ENCODE measurements around the gene CFHR3. TPM values are rescaled to one million over a fixed set of nuclear protein-coding genes. Genes with fewer than 3 reads are reported as not detected.

CFHR3 gene
- total RNA-seq = not detected in 2 replicates

DNA sequence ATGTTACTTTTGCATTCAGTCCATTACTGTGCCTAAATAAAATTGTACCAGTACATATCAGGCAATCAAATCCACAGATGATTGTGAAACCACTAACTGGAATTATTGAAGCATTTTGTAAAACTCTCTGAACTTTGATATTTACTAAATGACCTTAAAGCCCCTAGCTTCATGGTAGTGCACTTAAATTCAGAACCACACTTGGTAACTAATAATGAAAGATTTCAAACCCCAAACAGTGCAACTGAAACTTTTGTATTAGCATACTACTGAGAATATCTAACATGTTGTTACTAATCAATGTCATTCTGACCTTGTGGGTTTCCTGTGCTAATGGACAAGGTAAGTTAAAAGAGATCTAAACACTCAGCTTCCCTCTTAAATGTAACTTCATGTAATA lies at the start of gene CFHR3:
CFHR3 (plus strand) TSS at position 238 of the 400 bp plus-strand sequence; CDS start at position 285, 47 bp downstream.

DNA sequence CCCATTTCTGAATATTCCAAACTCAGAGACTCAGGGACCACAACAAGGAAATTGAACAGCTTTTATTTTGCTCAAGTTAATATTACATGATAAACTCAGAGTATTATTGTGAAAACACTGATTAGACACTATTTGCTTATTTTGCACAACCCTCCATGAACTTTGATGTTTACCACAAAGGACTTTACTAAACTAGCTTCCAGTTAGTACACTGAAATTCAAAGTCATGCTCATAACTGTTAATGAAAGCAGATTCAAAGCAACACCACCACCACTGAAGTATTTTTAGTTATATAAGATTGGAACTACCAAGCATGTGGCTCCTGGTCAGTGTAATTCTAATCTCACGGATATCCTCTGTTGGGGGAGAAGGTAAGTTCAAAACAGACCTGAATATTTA lies 44.9 kb downstream of the CFHR3 start, which contains the start of gene CFHR1:
CFHR1 (plus strand) TSS at position 201 of the 400 bp plus-strand sequence; CDS start at position 315, 114 bp downstream.

Other genes starting within 250 kb of the CFHR3 start
- 6.6 and 10.8 TPM in 2 replicates for gene KCNT2, start 166.4 kb upstream of the CFHR3 start, total RNA-seq
- 317 and 365 TPM in 2 replicates for gene CFH, start 122.8 kb upstream of the CFHR3 start, total RNA-seq
- 0.36 and 1.6 TPM in 2 replicates for gene CFHR1, start 44.9 kb downstream of the CFHR3 start, total RNA-seq
- gene CFHR4, start 113.2 kb downstream of the CFHR3 start, total RNA-seq = not detected in 2 replicates
- not detected in 2 replicates for gene CFHR2, start 168.9 kb downstream of the CFHR3 start, total RNA-seq
- gene CFHR5, start 202.7 kb downstream of the CFHR3 start, total RNA-seq = not detected in 2 replicates